SK-N-SH treated with all-trans-retinoic acid at 6 μM for 48 hours (cell line): Measurements from ENCODE around the gene ESPNL.

Experiments
- CREB5 ChIP-seq: fragments of 250-450 bp; sonication (Bioruptor Pico); IDR thresholded peaks from 2 replicates; pipeline ENCODE4 v1.5.1; 2020; ENCODE audit warnings: low read depth, mild to moderate bottlenecking, moderate library complexity
- OSR1 ChIP-seq: fragments of 250-450 bp; sonication (Bioruptor Pico); IDR thresholded peaks from 2 replicates; pipeline ENCODE4 v1.8.0; 2022; ENCODE audit warnings: moderate library complexity, mild to moderate bottlenecking, inconsistent platforms
- RARB ChIP-seq: fragments of 250-450 bp; sonication (Bioruptor Pico); IDR thresholded peaks from 2 replicates; pipeline ENCODE4 v1.8.0; 2021; ENCODE audit warnings: mild to moderate bottlenecking, moderate library complexity
- TOX ChIP-seq: fragments of 250-450 bp; sonication (Bioruptor Pico); IDR thresholded peaks from 2 replicates; pipeline ENCODE4 v1.8.0; 2021; ENCODE audit warnings: mild to moderate bottlenecking, moderate library complexity, borderline replicate concordance
- TF ChIP-seq, protein P1 (sequence below): fragments of 250-450 bp; sonication (Bioruptor Pico); IDR thresholded peaks from 2 replicates; pipeline ENCODE4 v1.5.1; 2021; ENCODE audit warnings: mild to moderate bottlenecking, moderate library complexity

DNA sequence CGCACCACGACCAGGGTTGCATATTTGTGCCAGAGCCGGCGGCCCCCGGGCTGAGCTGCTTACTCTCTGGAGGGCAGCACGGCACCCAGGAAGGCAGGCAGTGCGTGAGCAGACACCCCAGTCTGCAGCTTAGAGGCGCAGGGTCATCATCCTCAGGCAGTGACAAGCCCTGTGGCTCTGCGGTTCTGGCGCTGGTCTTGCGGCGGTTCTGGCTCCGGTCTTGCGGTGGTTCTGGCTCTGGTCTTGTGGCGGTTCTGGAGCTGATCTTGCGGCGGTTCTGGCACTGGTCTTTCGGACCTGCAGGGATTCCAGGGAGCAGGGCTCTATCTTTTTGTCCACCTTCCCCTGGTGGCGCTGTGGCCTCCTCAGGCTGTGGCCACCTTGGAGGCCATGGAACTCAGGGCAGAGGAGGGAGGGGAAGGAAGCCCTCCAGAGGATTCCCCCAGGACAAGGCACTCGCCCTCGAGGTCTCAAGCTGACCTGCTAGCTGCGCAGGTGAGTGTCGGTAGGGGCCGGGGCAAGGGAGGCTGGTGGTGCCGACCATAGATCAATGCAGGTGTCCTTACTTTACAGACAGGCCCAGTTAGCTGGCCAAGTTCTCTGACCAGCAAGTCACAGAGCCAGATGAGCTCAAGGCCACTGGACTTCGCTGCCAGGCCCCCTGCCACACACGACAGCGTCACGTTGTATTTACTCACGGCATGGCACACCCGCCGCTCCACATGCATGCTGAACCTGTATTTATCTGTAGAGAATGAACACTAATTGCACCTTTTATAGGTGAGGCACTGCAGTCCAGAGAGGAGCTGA lies 14.9 kb downstream of the ESPNL start:
- no peak for TF ChIP-seq TOX (CRISPR knock-in tag)
- TF ChIP-seq CREB5 (CRISPR knock-in tag) = no peak
- TF ChIP-seq, protein P1, sequence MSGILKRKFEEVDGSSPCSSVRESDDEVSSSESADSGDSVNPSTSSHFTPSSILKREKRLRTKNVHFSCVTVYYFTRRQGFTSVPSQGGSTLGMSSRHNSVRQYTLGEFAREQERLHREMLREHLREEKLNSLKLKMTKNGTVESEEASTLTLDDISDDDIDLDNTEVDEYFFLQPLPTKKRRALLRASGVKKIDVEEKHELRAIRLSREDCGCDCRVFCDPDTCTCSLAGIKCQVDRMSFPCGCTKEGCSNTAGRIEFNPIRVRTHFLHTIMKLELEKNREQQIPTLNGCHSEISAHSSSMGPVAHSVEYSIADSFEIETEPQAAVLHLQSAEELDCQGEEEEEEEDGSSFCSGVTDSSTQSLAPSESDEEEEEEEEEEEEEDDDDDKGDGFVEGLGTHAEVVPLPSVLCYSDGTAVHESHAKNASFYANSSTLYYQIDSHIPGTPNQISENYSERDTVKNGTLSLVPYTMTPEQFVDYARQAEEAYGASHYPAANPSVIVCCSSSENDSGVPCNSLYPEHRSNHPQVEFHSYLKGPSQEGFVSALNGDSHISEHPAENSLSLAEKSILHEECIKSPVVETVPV (CRISPR knock-in tag) = no peak
- TF ChIP-seq RARB (CRISPR knock-in tag) = no peak
- no peak for TF ChIP-seq OSR1 (CRISPR knock-in tag)
